T-cell (primary cell): ENCODE results near the gene PLEKHM1. TPM values are rescaled to one million over a fixed set of nuclear protein-coding genes. Genes with fewer than 3 reads are reported as not detected.

Experiments used
- ATAC-seq, 4 experiments: fragments of 200-7000 bp in 3 of 4; fragments of 150-1000 bp in 1 of 4; cut with Tn5 transposase; replicated peaks in 1 of 4; 1 replicate in 3 of 4; 2 replicates in 1 of 4; pipeline ENCODE4 v1.10.0; 2021; ENCODE audit warnings: moderate library complexity in 3 of 4, mild to moderate bottlenecking in 2 of 4, moderate number of reproducible peaks in 1 of 4
- CTCF ChIA-PET, 2 donors: fragments of 300-600 bp; sonication (Branson Sonifier 250); formaldehyde crosslinking; loops; one replicate each; lab custom pipeline; 2022; ENCODE audit warnings: antibody characterized with exemption in 2 of 2; lab: Charles Lee
- POLR2A ChIA-PET, 2 donors: fragments of 300-600 bp; sonication (Branson Sonifier 250); formaldehyde crosslinking; loops; one replicate each; lab custom pipeline; 2022; ENCODE audit warnings: antibody characterized with exemption in 2 of 2; lab: Charles Lee
- DNase-seq, 35 experiments: peaks; one replicate each; pipeline versions ENCODE4 v3.0.0 to v3.0.0-alpha.2; 2013 to 2023
- H3K27ac ChIP-seq: one replicate; pipeline ENCODE4 v1.5.1; 2013; ENCODE audit warnings: low read length
- H3K27me3 ChIP-seq, 2 experiments: replicated peaks in 1 of 2; 1 replicate in 1 of 2; 2 replicates in 1 of 2; pipeline versions ENCODE4 v1.6.1 to v1.7.0; 2013; ENCODE audit warnings: low read length in 1 of 2, mixed read lengths in 1 of 2; ENCODE audit not compliant: control insufficient read depth in 2 of 2, insufficient read depth in 2 of 2; ENCODE audit errors: extremely low read depth in 1 of 2
- H3K36me3 ChIP-seq, 2 donors: 1 replicate in 1 of 2; 2 replicates in 1 of 2; pipeline versions ENCODE4 v1.6.1 to v1.7.0; 2013; ENCODE audit warnings: low read length in 1 of 2; ENCODE audit not compliant: control insufficient read depth in 2 of 2, insufficient read depth in 1 of 2; ENCODE audit errors: extremely low read depth in 1 of 2
- H3K4me1 ChIP-seq, 2 experiments: 1 replicate in 1 of 2; 2 replicates in 1 of 2; pipeline versions ENCODE4 v1.6.1 to v1.7.0; 2013; ENCODE audit warnings: low read length in 2 of 2, mixed read lengths in 1 of 2; ENCODE audit not compliant: insufficient read depth in 2 of 2, control insufficient read depth in 1 of 2; ENCODE audit errors: extremely low read depth in 1 of 2
- H3K4me3 ChIP-seq, 2 donors: 1 replicate in 1 of 2; 2 replicates in 1 of 2; pipeline versions ENCODE4 v1.5.1 to v1.7.0; 2013; ENCODE audit warnings: mild to moderate bottlenecking in 2 of 2, low read length in 1 of 2, moderate library complexity in 1 of 2; ENCODE audit not compliant: control insufficient read depth in 1 of 2; ENCODE audit errors: extremely low read depth in 1 of 2
- H3K9me3 ChIP-seq: 2 replicates; pipeline ENCODE4 v1.7.0; 2013
- H3K27ac Mint-ChIP-seq, 2 donors: one replicate each; pipeline ENCODE4 v1.8.0; 2020 to 2021; ENCODE audit warnings: mild to moderate bottlenecking in 2 of 2, mixed read lengths in 2 of 2
- H3K27me3 Mint-ChIP-seq, 2 donors: one replicate each; pipeline ENCODE4 v1.8.0; 2021 to 2022; ENCODE audit warnings: mixed read lengths in 2 of 2
- H3K36me3 Mint-ChIP-seq: one replicate; pipeline ENCODE4 v1.8.0; 2021; ENCODE audit warnings: mixed read lengths
- H3K4me1 Mint-ChIP-seq, 3 donors: one replicate each; pipeline ENCODE4 v1.8.0; 2020 to 2022; ENCODE audit warnings: mixed read lengths in 3 of 3, mild to moderate bottlenecking in 1 of 3
- H3K4me3 Mint-ChIP-seq, 3 donors: one replicate each; pipeline ENCODE4 v1.8.0; 2020 to 2022; ENCODE audit warnings: mild to moderate bottlenecking in 3 of 3, mixed read lengths in 3 of 3, moderate library complexity in 3 of 3
- H3K9me3 Mint-ChIP-seq, 3 donors: one replicate each; pipeline ENCODE4 v1.8.0; 2020 to 2022; ENCODE audit warnings: mixed read lengths in 3 of 3
- WGBS: methylation state at CpG from one replicate; pipeline ENCODE4 v1.1.5; 2013; ENCODE audit warnings: missing lambda C conversion rate; ENCODE audit not compliant: insufficient coverage; 5-methylcytosine and 5-hydroxymethylcytosine counted together
- total RNA-seq, 35 experiments: library from RNA in 6 of 35; stranded (reverse) in 6 of 35; fragments of 120-200 nt in 1 of 35; gene quantifications; one replicate each; pipeline versions ENCODE4 v1.2.1 to v1.2.4 and lab custom pipeline; 2013 to 2026

PLEKHM1 gene
- total RNA-seq, 5 donors from 2014 or later (not counting 1 experiment from before 2014, with no cell fraction given), result 77.8 to 105 (median 79.4) TPM

- Mint-ChIP-seq H3K27me3 (peaks cover 3 to 4% of the 10 kb centered on the region in 2 donors), H3K4me3 (no peak overlapping the region), H3K9me3 (no peaks in the 10 kb centered on the region), H3K4me1 (peaks cover 6 to 19% (median 8%) of the 10 kb centered on the region in 3 donors), H3K27ac (peak overlapping the region in 1 of 2 donors; percentile 41), H3K36me3 (peaks cover 21% of the 10 kb centered on the region)
- Histone ChIP-seq H3K4me3 (no peak overlapping the region), H3K36me3 (peaks cover 15 to 46% of the 10 kb centered on the region in 2 donors), H3K4me1 (peaks cover 4 to 16% of the 10 kb centered on the region in 2 experiments), H3K27ac (no peak overlapping the region), H3K27me3 (peaks cover 0 to 20% of the 10 kb centered on the region in 2 experiments), H3K9me3 (no peaks in the 10 kb centered on the region)
- DNase-seq (no peak), ATAC-seq (no peak)
- POLR2A ChIA-PET, result no interaction called here
- CTCF ChIA-PET, result no interaction called here
- WGBS, result 98% methylated on average over 5 of the region's 5 CpGs
These were observed 97.1 kb downstream of the PLEKHM1 start for GRCh38 chr17:45393411-45393810.

DNA sequence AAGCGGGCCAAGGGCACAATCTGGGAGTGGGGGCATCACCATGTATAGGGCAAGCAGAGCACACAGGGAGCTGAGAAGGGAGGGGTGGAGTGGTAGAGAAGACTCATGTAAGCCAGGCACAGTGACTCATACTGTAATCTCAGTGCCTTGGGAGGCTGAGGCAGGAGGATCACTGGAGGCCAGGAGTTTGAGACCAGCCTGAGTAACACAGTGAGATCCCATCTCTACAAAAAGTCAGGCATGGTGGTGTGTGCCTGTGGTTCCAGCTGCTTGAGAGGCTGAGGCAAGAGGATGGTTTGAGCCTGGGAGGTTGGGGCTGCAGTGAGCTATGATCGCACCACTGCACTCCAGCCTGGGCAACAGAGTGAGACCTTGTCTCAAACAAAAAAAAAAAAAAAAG lies 98.6 kb downstream of the PLEKHM1 start:
- H3K27me3 Mint-ChIP-seq, result peaks cover 3 to 13% of the 10 kb centered on the region in 2 donors
- H3K4me1 Mint-ChIP-seq, result peaks cover 6 to 25% (median 12%) of the 10 kb centered on the region in 3 donors
- H3K4me3 ChIP-seq, result no peak overlapping the region
- H3K9me3 Mint-ChIP-seq, result no peaks in the 10 kb centered on the region
- H3K36me3 Mint-ChIP-seq, result peaks cover 14% of the 10 kb centered on the region
- peaks cover 13 to 33% of the 10 kb centered on the region in 2 donors for H3K36me3 ChIP-seq
- H3K4me3 Mint-ChIP-seq, result no peak overlapping the region
- POLR2A ChIA-PET, result no interaction called here
- CTCF ChIA-PET, result interaction anchor here (0.8 to 0.9 kb wide), 2 partner anchors 80 to 104 kb away, joined by 3 to 5 read pairs; no protein-coding TSS in a partner anchor
- H3K27ac ChIP-seq, result no peak overlapping the region
- H3K27ac Mint-ChIP-seq, result no peak overlapping the region
- peaks cover 4 to 18% of the 10 kb centered on the region in 2 experiments for H3K4me1 ChIP-seq
- ATAC-seq (no peak), DNase-seq (no peak)
- no CpG with 5 or more reads among the region's 2 CpGs for WGBS
- peaks cover 0 to 27% of the 10 kb centered on the region in 2 experiments for H3K27me3 ChIP-seq
- no peaks in the 10 kb centered on the region for H3K9me3 ChIP-seq

DNA sequence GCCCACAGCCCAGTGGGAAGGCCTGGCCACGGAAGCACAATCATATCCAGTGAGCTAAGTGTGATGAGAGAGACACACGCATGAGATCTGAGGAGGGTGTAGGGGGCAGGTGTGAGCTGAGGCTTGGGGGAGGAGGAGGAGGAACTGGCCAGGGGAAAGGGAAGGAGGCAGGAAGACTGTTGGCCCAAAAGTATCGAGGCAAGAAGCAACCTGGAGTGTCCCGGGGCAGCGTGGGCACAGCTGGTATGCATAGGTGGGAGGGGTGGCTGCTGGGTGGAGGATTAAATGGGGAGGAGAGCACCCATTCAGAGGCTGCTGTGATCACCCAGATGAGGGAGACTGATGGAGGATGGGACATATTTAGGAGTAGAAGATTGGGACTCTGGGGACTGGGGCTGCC lies 99.2 kb downstream of the PLEKHM1 start:
- ATAC-seq (no peak), DNase-seq (no peak)
- no peaks in the 10 kb centered on the region for H3K9me3 ChIP-seq
- H3K4me1 ChIP-seq, result peaks cover 4 to 18% of the 10 kb centered on the region in 2 experiments
- ChIA-PET POLR2A (no interaction called here), CTCF (interaction anchor here (0.5 to 0.9 kb wide), 2 partner anchors 103 to 253 kb away, joined by 3 to 5 read pairs; no protein-coding TSS in a partner anchor)
- peaks cover 0 to 30% of the 10 kb centered on the region in 2 experiments for H3K27me3 ChIP-seq
- H3K4me3 ChIP-seq, result no peak overlapping the region
- H3K27ac Mint-ChIP-seq, result no peak overlapping the region
- H3K9me3 Mint-ChIP-seq, result no peaks in the 10 kb centered on the region
- H3K4me1 Mint-ChIP-seq, result peaks cover 6 to 25% (median 12%) of the 10 kb centered on the region in 3 donors
- 32% methylated on average over 5 of the region's 5 CpGs for WGBS
- peaks cover 3 to 13% of the 10 kb centered on the region in 2 donors for H3K27me3 Mint-ChIP-seq
- peaks cover 12% of the 10 kb centered on the region for H3K36me3 Mint-ChIP-seq
- no peak overlapping the region for H3K27ac ChIP-seq
- H3K4me3 Mint-ChIP-seq, result no peak overlapping the region
- peaks cover 13 to 27% of the 10 kb centered on the region in 2 donors for H3K36me3 ChIP-seq

- no peak overlapping the region for H3K4me3 Mint-ChIP-seq
These were observed 101.2 kb downstream of the PLEKHM1 start for GRCh38 chr17:45389354-45389753.

DNA sequence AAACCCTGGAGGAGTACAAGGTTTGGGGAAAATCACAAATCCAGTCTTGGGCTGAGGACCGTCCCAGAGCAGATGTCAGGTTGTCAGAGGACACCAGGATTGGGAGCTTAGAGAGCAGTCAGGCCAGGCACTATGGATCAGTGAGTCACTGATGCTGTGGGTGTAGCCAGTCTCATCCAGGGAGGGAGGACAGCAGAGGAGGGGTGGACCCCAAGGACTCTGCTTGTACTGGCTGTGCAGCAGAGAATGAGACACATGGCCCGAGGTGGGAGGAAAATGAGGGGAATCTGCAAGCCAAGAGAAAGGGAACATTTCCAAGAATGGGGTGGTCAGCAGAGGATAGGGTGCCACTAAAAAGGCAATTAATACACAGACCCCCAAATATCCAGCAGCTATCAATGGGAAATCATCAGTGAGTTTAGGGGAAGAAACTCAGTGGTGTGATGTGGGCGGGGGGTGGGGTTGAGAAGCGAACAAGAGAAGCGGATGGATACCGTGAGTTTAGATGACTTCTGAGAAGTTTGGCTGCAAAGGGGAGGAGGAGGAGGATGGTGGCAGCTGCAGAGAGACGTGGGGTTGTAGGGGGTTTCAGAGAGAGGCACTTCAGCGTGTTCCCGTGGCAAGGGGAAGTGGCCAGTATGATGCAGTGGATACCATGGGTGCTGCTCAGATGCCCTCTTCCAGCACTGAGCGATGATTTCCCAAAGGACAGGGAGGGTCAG lies 101.8 kb downstream of the PLEKHM1 start:
- H3K9me3 Mint-ChIP-seq, result no peaks in the 10 kb centered on the region
- DNase-seq (no peak), ATAC-seq (peak in 1 of 4 experiments; percentile 37)
- H3K27me3 ChIP-seq, result peaks cover 0 to 37% of the 10 kb centered on the region in 2 experiments
- H3K36me3 ChIP-seq, result peaks cover 0 to 3% of the 10 kb centered on the region in 2 donors
- H3K4me1 Mint-ChIP-seq, result peaks cover 7 to 33% (median 15%) of the 10 kb centered on the region in 3 donors
- no peak overlapping the region for H3K4me3 Mint-ChIP-seq
- POLR2A ChIA-PET, result no interaction called here
- CTCF ChIA-PET, result interaction anchor here (0.7 to 1.2 kb wide), 4 partner anchors 71 to 113 kb away, joined by 3 to 6 read pairs (median 4); partner anchors contain the start of gene MAP3K14 (in 1 of the 2)
- no peak overlapping the region for H3K27ac ChIP-seq
- H3K4me3 ChIP-seq, result no peak overlapping the region
- WGBS, result 30% methylated on average over 9 of the region's 10 CpGs
- peaks cover 3 to 13% of the 10 kb centered on the region in 2 donors for H3K27me3 Mint-ChIP-seq
- no peak overlapping the region for H3K27ac Mint-ChIP-seq
- peaks cover under 1% of the 10 kb centered on the region for H3K36me3 Mint-ChIP-seq
- H3K4me1 ChIP-seq, result peaks cover 4 to 20% of the 10 kb centered on the region in 2 experiments
- no peaks in the 10 kb centered on the region for H3K9me3 ChIP-seq

More at GRCh38 chr17:45389354-45389753, 101.2 kb downstream of the PLEKHM1 start:
- Mint-ChIP-seq H3K36me3 (peaks cover 2% of the 10 kb centered on the region), H3K27ac (no peak overlapping the region), H3K27me3 (peaks cover 3 to 13% of the 10 kb centered on the region in 2 donors), H3K4me1 (peaks cover 7 to 33% (median 15%) of the 10 kb centered on the region in 3 donors), H3K9me3 (no peaks in the 10 kb centered on the region)
- H3K4me3 ChIP-seq, result no peak overlapping the region
- CTCF ChIA-PET, result interaction anchor here in 1 of 2 donors (0.6 to 1.2 kb wide), 4 partner anchors 72 to 504 kb away, joined by 3 to 6 read pairs (median 4); partner anchors contain the start of gene MAP3K14
- H3K27ac ChIP-seq, result no peak overlapping the region
- WGBS, result 45% methylated on average over 2 of the region's 3 CpGs
- peaks cover 0 to 37% of the 10 kb centered on the region in 2 experiments for H3K27me3 ChIP-seq
- H3K9me3 ChIP-seq, result no peaks in the 10 kb centered on the region
- peaks cover 4 to 8% of the 10 kb centered on the region in 2 donors for H3K36me3 ChIP-seq
- POLR2A ChIA-PET, result interaction anchor here in 1 of 2 donors (0.6 kb wide), 1 partner anchor 14 kb away, joined by 4 read pairs; no protein-coding TSS in a partner anchor
- DNase-seq (no peak), ATAC-seq (no peak)
- peaks cover 4 to 20% of the 10 kb centered on the region in 2 experiments for H3K4me1 ChIP-seq

DNA sequence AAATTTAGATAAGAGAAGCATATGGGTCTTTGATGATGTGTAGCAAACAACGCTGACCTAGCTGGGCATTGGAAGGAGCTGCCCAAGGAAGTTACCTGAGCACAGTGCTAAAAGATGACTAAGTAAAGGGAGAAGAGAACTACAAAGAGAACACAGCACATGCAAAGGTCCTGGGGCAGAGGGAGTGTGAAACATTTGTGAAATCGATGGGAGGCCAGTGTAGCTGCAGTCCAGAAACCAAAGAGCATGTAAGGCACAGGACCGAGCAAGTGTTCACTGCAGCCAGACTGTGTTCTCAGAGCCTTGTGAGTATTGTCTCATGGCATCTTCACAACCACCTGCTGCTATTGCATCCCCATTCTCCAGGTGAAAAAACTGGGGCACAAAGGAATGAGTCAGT lies 102.8 kb downstream of the PLEKHM1 start:
- H3K27ac Mint-ChIP-seq, result no peak overlapping the region
- CTCF ChIA-PET, result interaction anchor here in 1 of 2 donors (0.6 to 2.9 kb wide), 2 partner anchors 71 to 238 kb away, joined by 4 to 8 read pairs; partner anchors contain the start of gene MAP3K14
- peaks cover 0 to 37% of the 10 kb centered on the region in 2 experiments for H3K27me3 ChIP-seq

More for the DNA sequence above, 102.8 kb downstream of the PLEKHM1 start:
- no peaks in the 10 kb centered on the region for H3K36me3 ChIP-seq
- 74% methylated on average over 2 of the region's 3 CpGs for WGBS
- H3K36me3 Mint-ChIP-seq, result no peaks in the 10 kb centered on the region
- no peaks in the 10 kb centered on the region for H3K9me3 ChIP-seq
- H3K4me3 ChIP-seq, result no peak overlapping the region
- peaks cover 3 to 13% of the 10 kb centered on the region in 2 donors for H3K27me3 Mint-ChIP-seq
- H3K4me1 ChIP-seq, result peaks cover 4 to 20% of the 10 kb centered on the region in 2 experiments
- no peak for DNase-seq
- no peak for ATAC-seq
- H3K4me3 Mint-ChIP-seq, result no peak overlapping the region
- H3K4me1 Mint-ChIP-seq, result peaks cover 7 to 27% (median 15%) of the 10 kb centered on the region in 3 donors
- no peaks in the 10 kb centered on the region for H3K9me3 Mint-ChIP-seq
- POLR2A ChIA-PET, result no interaction called here
- H3K27ac ChIP-seq, result no peak overlapping the region
